Prostate gland (tissue), 2 donors: Measurements from ENCODE around the gene GPR107.

Experiments used
- CTCF ChIP-seq, 4 experiments: fragments of 200-600 bp in 2 of 4; fragments of 450-650 bp in 2 of 4; sonication (generic) in 2 of 4; IDR thresholded peaks; 1 replicate in 3 of 4; 2 replicates in 1 of 4; pipeline ENCODE4 v1.5.1; 2016 to 2019; ENCODE audit warnings: antibody characterized with exemption in 4 of 4, mild to moderate bottlenecking in 2 of 4, moderate library complexity in 2 of 4
- POLR2A ChIP-seq: fragments of 450-650 bp; IDR thresholded peaks from one replicate; pipeline ENCODE4 v1.6.1; 2016; ENCODE audit warnings: antibody characterized with exemption, mild to moderate bottlenecking
- POLR2AphosphoS5 ChIP-seq: sonication (generic); formaldehyde crosslinking; IDR thresholded peaks from one replicate; pipeline ENCODE4 v1.6.1; 2017; ENCODE audit warnings: antibody characterized with exemption

DNA sequence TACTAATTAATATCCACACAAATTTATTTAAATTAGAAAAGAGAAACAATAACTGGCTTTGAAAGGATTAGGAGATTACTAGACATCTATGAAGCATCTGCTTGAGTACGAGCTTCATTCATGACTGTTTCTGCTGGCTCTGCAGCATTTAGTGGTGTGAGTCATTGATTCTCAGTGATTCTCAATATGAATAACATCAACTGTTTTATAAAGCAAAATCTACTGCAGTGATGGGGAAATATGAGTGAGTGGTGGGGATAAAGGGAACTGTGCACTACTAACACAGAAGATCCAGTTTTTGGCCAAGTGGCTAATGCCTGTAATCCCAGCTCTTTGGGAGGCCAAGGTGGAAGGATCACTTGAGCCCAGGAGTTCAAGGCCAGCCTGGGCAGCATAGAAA is 19.1 kb upstream of the GPR107 start:
- TF ChIP-seq CTCF (IDR thresholded peaks at IDR 0.05), result no peak
- TF ChIP-seq POLR2A, result no peak
- no peak for TF ChIP-seq POLR2AphosphoS5
